ENCODE results near the gene SPRR2A. TPM values are rescaled to one million over a fixed set of nuclear protein-coding genes. Genes with fewer than 3 reads are reported as not detected.

SPRR2A gene
- total RNA-seq, 5 donors from 2014 or later (not counting 1 experiment from before 2014, with no cell fraction given), result not detected

Other genes starting within 250 kb of the SPRR2A start
- not detected for gene LCE1B, start 245.5 kb downstream of the SPRR2A start, total RNA-seq
- not detected for gene LCE1A, start 230.0 kb downstream of the SPRR2A start, total RNA-seq
- not detected for gene LCE6A, start 214.7 kb downstream of the SPRR2A start, total RNA-seq
- not detected for gene LCE7A, start 197.5 kb downstream of the SPRR2A start, total RNA-seq
- not detected for gene SMCP, start 179.2 kb downstream of the SPRR2A start, total RNA-seq
- not detected for gene IVL, start 149.0 kb downstream of the SPRR2A start, total RNA-seq
- gene SPRR5, start 110.3 kb downstream of the SPRR2A start, total RNA-seq, result not detected
- not detected for gene SPRR4, start 86.9 kb downstream of the SPRR2A start, total RNA-seq
- not detected for gene SPRR1A, start 73.4 kb downstream of the SPRR2A start, total RNA-seq
- gene SPRR3, start 55.8 kb downstream of the SPRR2A start, total RNA-seq, result not detected
- gene SPRR1B, start 26.3 kb downstream of the SPRR2A start, total RNA-seq, result not detected
- gene SPRR2D, start 16.4 kb downstream of the SPRR2A start, total RNA-seq, result not detected
- gene SPRR2B, start 14.1 kb upstream of the SPRR2A start, total RNA-seq, result not detected
- not detected for gene SPRR2E, start 37.0 kb upstream of the SPRR2A start, total RNA-seq
- not detected for gene SPRR2F, start 56.0 kb upstream of the SPRR2A start, total RNA-seq
- gene SPRR2G, start 93.4 kb upstream of the SPRR2A start, total RNA-seq, result not detected
- not detected for gene LELP1, start 145.9 kb upstream of the SPRR2A start, total RNA-seq
- gene PRR9, start 160.1 kb upstream of the SPRR2A start, total RNA-seq, result not detected
- gene LORICRIN, start 202.2 kb upstream of the SPRR2A start, total RNA-seq, result under 1 TPM in 1 of 5 donors, not detected in 4; 0.20 TPM